Astrocyte of the cerebellum (primary cell): ENCODE measurements around the gene LCE1F.

Experiments
- DNase-seq: peaks from one replicate; pipeline ENCODE4 v3.0.0-alpha.2; 2011; ENCODE audit warnings: low read depth
- H3K4me3 ChIP-seq: 2 replicates; pipeline ENCODE4 v1.5.1; 2011; ENCODE audit warnings: mild to moderate bottlenecking, low read depth, low read length, moderate library complexity
- in situ Hi-C: cut with HindIII; loops from 2 replicates; pipeline ENCODE4 v1.10.0; 2017; ENCODE audit warnings: low sequenced_read_pairs
- TF ChIP-seq, protein P1 (sequence below): IDR thresholded peaks from 2 replicates; pipeline ENCODE4 v1.5.1; 2012; ENCODE audit warnings: low read length, low read depth, moderate library complexity, mild to moderate bottlenecking; ENCODE audit errors: missing control alignments

The LCE1F gene

GRCh38 chr1:152761609-152762213, 13.2 kb upstream of the LCE1F start:
- no peak overlapping the region for H3K4me3 ChIP-seq
- in situ Hi-C loops = no loop called here
- no peak for DNase-seq
- TF ChIP-seq, protein P1, sequence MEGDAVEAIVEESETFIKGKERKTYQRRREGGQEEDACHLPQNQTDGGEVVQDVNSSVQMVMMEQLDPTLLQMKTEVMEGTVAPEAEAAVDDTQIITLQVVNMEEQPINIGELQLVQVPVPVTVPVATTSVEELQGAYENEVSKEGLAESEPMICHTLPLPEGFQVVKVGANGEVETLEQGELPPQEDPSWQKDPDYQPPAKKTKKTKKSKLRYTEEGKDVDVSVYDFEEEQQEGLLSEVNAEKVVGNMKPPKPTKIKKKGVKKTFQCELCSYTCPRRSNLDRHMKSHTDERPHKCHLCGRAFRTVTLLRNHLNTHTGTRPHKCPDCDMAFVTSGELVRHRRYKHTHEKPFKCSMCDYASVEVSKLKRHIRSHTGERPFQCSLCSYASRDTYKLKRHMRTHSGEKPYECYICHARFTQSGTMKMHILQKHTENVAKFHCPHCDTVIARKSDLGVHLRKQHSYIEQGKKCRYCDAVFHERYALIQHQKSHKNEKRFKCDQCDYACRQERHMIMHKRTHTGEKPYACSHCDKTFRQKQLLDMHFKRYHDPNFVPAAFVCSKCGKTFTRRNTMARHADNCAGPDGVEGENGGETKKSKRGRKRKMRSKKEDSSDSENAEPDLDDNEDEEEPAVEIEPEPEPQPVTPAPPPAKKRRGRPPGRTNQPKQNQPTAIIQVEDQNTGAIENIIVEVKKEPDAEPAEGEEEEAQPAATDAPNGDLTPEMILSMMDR = no peak

GRCh38 chr1:152768847-152769533, 6.0 kb upstream of the LCE1F start:
- DNase-seq = no peak
- TF ChIP-seq, protein P1 = no peak
- no peak overlapping the region for H3K4me3 ChIP-seq
- in situ Hi-C loops = no loop called here

- TF ChIP-seq, protein P1 = no peak
- DNase-seq = no peak
- in situ Hi-C loops = no loop called here
- no peak overlapping the region for H3K4me3 ChIP-seq
Measured at GRCh38 chr1:152770411-152770810, 4.5 kb upstream of the LCE1F start.

GRCh38 chr1:152776361-152776760, 1.4 kb downstream of the LCE1F start:
- no peak for DNase-seq
- H3K4me3 ChIP-seq = no peak overlapping the region
- in situ Hi-C loops = no loop called here
- TF ChIP-seq, protein P1 = no peak

DNA sequence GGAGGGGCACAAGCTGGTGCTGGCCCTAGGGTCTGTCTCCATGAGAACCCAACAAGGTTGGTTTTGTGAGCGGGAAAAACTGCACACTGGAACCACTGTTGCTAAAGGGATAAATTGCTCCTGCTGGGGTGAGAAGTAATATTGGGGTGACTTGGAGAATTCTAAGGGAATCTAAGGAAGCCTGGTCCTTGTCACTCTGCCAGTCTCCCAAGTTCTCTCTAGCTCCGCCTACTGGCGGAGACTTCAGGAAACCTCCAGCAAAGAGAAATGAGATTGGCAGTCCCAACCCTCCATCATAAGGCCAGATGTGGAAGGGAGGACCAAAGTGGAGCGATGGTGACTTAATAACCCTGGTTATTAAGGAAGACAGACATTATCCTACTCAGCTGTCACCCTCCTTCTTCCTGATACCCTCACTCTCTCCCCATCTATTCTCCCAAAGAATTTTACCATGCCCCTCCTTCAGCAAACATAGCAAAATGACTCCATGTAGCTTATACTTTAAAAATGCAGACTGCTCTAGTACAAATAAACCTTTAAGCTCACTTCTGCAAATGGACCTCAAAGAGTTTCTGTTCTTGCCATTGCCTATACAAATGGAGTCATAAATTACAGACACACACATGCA, 2.7 kb downstream of the LCE1F start:
- DNase-seq = no peak
- in situ Hi-C loops = no loop called here
- H3K4me3 ChIP-seq = no peak overlapping the region
- TF ChIP-seq, protein P1 = no peak

- TF ChIP-seq, protein P1 = no peak
- in situ Hi-C loops = no loop called here
Measured at GRCh38 chr1:152783095-152783494, 8.2 kb downstream of the LCE1F start.

More at GRCh38 chr1:152783095-152783494, 8.2 kb downstream of the LCE1F start:
- no peak overlapping the region for H3K4me3 ChIP-seq
- DNase-seq = no peak
